Skeletal muscle tissue (tissue), 4 donors: ENCODE results near the gene SLC22A2. TPM values are rescaled to one million over a fixed set of nuclear protein-coding genes. Genes with fewer than 3 reads are reported as not detected.

Source experiments
- H3K27ac ChIP-seq: one replicate; pipeline ENCODE4 v1.7.0; 2013; ENCODE audit warnings: mild to moderate bottlenecking, low read depth, low read length, inconsistent platforms
- H3K27me3 ChIP-seq, 3 donors: one replicate each; pipeline ENCODE4 v1.7.0; 2013; ENCODE audit warnings: low read length in 3 of 3; ENCODE audit not compliant: control insufficient read depth in 3 of 3, insufficient read depth in 3 of 3
- H3K36me3 ChIP-seq, 3 donors: one replicate each; pipeline ENCODE4 v1.7.0; 2013; ENCODE audit warnings: low read length in 3 of 3; ENCODE audit not compliant: control insufficient read depth in 3 of 3, insufficient read depth in 3 of 3
- H3K4me1 ChIP-seq, 3 donors: one replicate each; pipeline ENCODE4 v1.7.0; 2013; ENCODE audit warnings: low read length in 3 of 3, mild to moderate bottlenecking in 3 of 3; ENCODE audit not compliant: control insufficient read depth in 3 of 3, insufficient read depth in 3 of 3
- H3K4me3 ChIP-seq, 3 donors: one replicate each; pipeline ENCODE4 v1.7.0; 2013; ENCODE audit warnings: low read length in 3 of 3
- H3K9ac ChIP-seq, 3 donors: one replicate each; pipeline ENCODE4 v1.7.0; 2013; ENCODE audit warnings: low read length in 3 of 3, mild to moderate bottlenecking in 3 of 3, moderate library complexity in 2 of 3, low read depth in 1 of 3
- H3K9me3 ChIP-seq, 3 donors: one replicate each; pipeline ENCODE4 v1.7.0; 2013; ENCODE audit warnings: low read length in 3 of 3; ENCODE audit not compliant: control insufficient read depth in 3 of 3
- total RNA-seq: library from RNA; depleted of rRNA; stranded (reverse); fragments of >200 nt; gene quantifications from one replicate; pipeline ENCODE4 v1.2.3, GENCODE V29; 2014
- donor health status: Osteomylitis.

Gene SLC22A2
- total RNA-seq, 1 donor from 2014 or later: not detected

- no peak overlapping the region for H3K4me3 ChIP-seq
- H3K4me1 ChIP-seq: no peaks in the 10 kb centered on the region
- peaks cover 0 to 10% (median 6%) of the 10 kb centered on the region in 3 donors for H3K27me3 ChIP-seq
- H3K9me3 ChIP-seq: no peaks in the 10 kb centered on the region
- H3K36me3 ChIP-seq: no peaks in the 10 kb centered on the region
- H3K9ac ChIP-seq: no peak overlapping the region
- no peak overlapping the region for H3K27ac ChIP-seq
Observed at GRCh38 chr6:160221918-160222317, 36.7 kb downstream of the SLC22A2 start.

GRCh38 chr6:160221423-160221822 is 37.2 kb downstream of the SLC22A2 start:
- Histone ChIP-seq H3K9ac (no peak overlapping the region), H3K27ac (no peak overlapping the region), H3K36me3 (no peaks in the 10 kb centered on the region), H3K4me3 (no peak overlapping the region), H3K4me1 (no peaks in the 10 kb centered on the region), H3K27me3 (peaks cover 0 to 10% (median 6%) of the 10 kb centered on the region in 3 donors), H3K9me3 (no peaks in the 10 kb centered on the region)

GRCh38 chr6:160218810-160219209 is 39.8 kb downstream of the SLC22A2 start:
- Histone ChIP-seq H3K4me3 (no peak overlapping the region), H3K27ac (no peak overlapping the region), H3K9me3 (no peaks in the 10 kb centered on the region), H3K36me3 (no peaks in the 10 kb centered on the region), H3K9ac (no peak overlapping the region), H3K27me3 (peaks cover 0 to 12% (median 6%) of the 10 kb centered on the region in 3 donors), H3K4me1 (no peaks in the 10 kb centered on the region)

GRCh38 chr6:160217863-160218262 is 40.8 kb downstream of the SLC22A2 start:
- H3K4me3 ChIP-seq: no peak overlapping the region
- no peak overlapping the region for H3K9ac ChIP-seq
- no peaks in the 10 kb centered on the region for H3K36me3 ChIP-seq
- no peaks in the 10 kb centered on the region for H3K9me3 ChIP-seq
- H3K27me3 ChIP-seq: peaks cover 0 to 12% (median 6%) of the 10 kb centered on the region in 3 donors
- no peak overlapping the region for H3K27ac ChIP-seq
- no peaks in the 10 kb centered on the region for H3K4me1 ChIP-seq

GRCh38 chr6:160217073-160217472 is 41.5 kb downstream of the SLC22A2 start:
- H3K4me1 ChIP-seq: no peaks in the 10 kb centered on the region
- no peak overlapping the region for H3K9ac ChIP-seq
- no peak overlapping the region for H3K27ac ChIP-seq

GRCh38 chr6:160215232-160215631 is 43.4 kb downstream of the SLC22A2 start:
- Histone ChIP-seq H3K27ac (no peak overlapping the region), H3K4me1 (no peaks in the 10 kb centered on the region), H3K36me3 (no peaks in the 10 kb centered on the region), H3K9me3 (no peaks in the 10 kb centered on the region), H3K9ac (no peak overlapping the region), H3K27me3 (peaks cover 0 to 12% (median 6%) of the 10 kb centered on the region in 3 donors), H3K4me3 (no peak overlapping the region)

More at GRCh38 chr6:160217073-160217472, 41.5 kb downstream of the SLC22A2 start:
- Histone ChIP-seq H3K27me3 (peaks cover 0 to 12% (median 6%) of the 10 kb centered on the region in 3 donors), H3K4me3 (no peak overlapping the region), H3K9me3 (no peaks in the 10 kb centered on the region), H3K36me3 (no peaks in the 10 kb centered on the region)

GRCh38 chr6:160207618-160208017 is 51.0 kb downstream of the SLC22A2 start:
- Histone ChIP-seq H3K27me3 (no peaks in the 10 kb centered on the region), H3K27ac (no peak overlapping the region), H3K4me3 (no peak overlapping the region)

GRCh38 chr6:160204710-160205109 is 53.9 kb downstream of the SLC22A2 start:
- H3K4me3 ChIP-seq: no peak overlapping the region
- no peaks in the 10 kb centered on the region for H3K36me3 ChIP-seq
- H3K27me3 ChIP-seq: no peaks in the 10 kb centered on the region
- H3K9ac ChIP-seq: no peak overlapping the region
- H3K9me3 ChIP-seq: no peaks in the 10 kb centered on the region
- H3K27ac ChIP-seq: no peak overlapping the region
- H3K4me1 ChIP-seq: no peaks in the 10 kb centered on the region

More at GRCh38 chr6:160207618-160208017, 51.0 kb downstream of the SLC22A2 start:
- Histone ChIP-seq H3K9me3 (no peaks in the 10 kb centered on the region), H3K9ac (no peak overlapping the region), H3K36me3 (no peaks in the 10 kb centered on the region), H3K4me1 (no peaks in the 10 kb centered on the region)

GRCh38 chr6:160203953-160204352 is 54.7 kb downstream of the SLC22A2 start:
- H3K4me1 ChIP-seq: no peaks in the 10 kb centered on the region
- no peaks in the 10 kb centered on the region for H3K9me3 ChIP-seq
- no peaks in the 10 kb centered on the region for H3K36me3 ChIP-seq
- H3K4me3 ChIP-seq: no peak overlapping the region
- no peaks in the 10 kb centered on the region for H3K27me3 ChIP-seq
- no peak overlapping the region for H3K9ac ChIP-seq
- no peak overlapping the region for H3K27ac ChIP-seq

GRCh38 chr6:160203522-160203921 is 55.1 kb downstream of the SLC22A2 start:
- no peak overlapping the region for H3K9ac ChIP-seq
- no peaks in the 10 kb centered on the region for H3K27me3 ChIP-seq
- no peaks in the 10 kb centered on the region for H3K4me1 ChIP-seq
- H3K27ac ChIP-seq: no peak overlapping the region
- H3K4me3 ChIP-seq: no peak overlapping the region
- no peaks in the 10 kb centered on the region for H3K36me3 ChIP-seq
- H3K9me3 ChIP-seq: no peaks in the 10 kb centered on the region

GRCh38 chr6:160203076-160203475 is 55.5 kb downstream of the SLC22A2 start:
- no peaks in the 10 kb centered on the region for H3K27me3 ChIP-seq
- H3K4me1 ChIP-seq: no peaks in the 10 kb centered on the region
- no peak overlapping the region for H3K9ac ChIP-seq
- no peak overlapping the region for H3K27ac ChIP-seq
- no peaks in the 10 kb centered on the region for H3K9me3 ChIP-seq
- no peak overlapping the region for H3K4me3 ChIP-seq
- H3K36me3 ChIP-seq: no peaks in the 10 kb centered on the region
